ENCODE results near the gene EPPIN. TPM values are rescaled to one million over a fixed set of nuclear protein-coding genes. Genes with fewer than 3 reads are reported as not detected.

The EPPIN gene
- total and polyA plus RNA-seq, 2 donors (not counting 3 experiments of a cell fraction or from before 2014, with no cell fraction given): not detected

- Histone ChIP-seq H2AFZ (ENCODE audit: low read depth, low read length) (no peak overlapping the region), H3K4me2 (ENCODE audit: insufficient read depth, low read length) (no peak overlapping the region), H3K4me3 (replicated peaks in 1 of 3; ENCODE audit: insufficient read depth in 1 of 3, low read depth in 1 of 3, low read length in 3 of 3) (no peak overlapping the region), H3K9me3 (replicated peaks; ENCODE audit: control insufficient read depth, insufficient read depth, low read length) (no peaks in the 10 kb centered on the region), H4K20me1 (replicated peaks; ENCODE audit: control insufficient read depth, extremely low read depth, insufficient read depth, low read length) (no peaks in the 10 kb centered on the region), H3K36me3 (ENCODE audit: control insufficient read depth in 2 of 2, extremely low read depth in 1 of 2, insufficient read depth in 2 of 2, low read length in 2 of 2) (no peaks in the 10 kb centered on the region), H3K27ac (ENCODE audit: insufficient read depth, low read depth, low read length) (no peak overlapping the region), H3K79me2 (ENCODE audit: control insufficient read depth, insufficient read depth, low read length) (no peaks in the 10 kb centered on the region), H3K9me1 (replicated peaks; ENCODE audit: control insufficient read depth, extremely low read depth, insufficient read depth, low read length) (no peaks in the 10 kb centered on the region), H3K9ac (replicated peaks; ENCODE audit: extremely low read depth, insufficient read depth, low read length) (no peak overlapping the region), H3K27me3 (ENCODE audit: control insufficient read depth in 2 of 2, insufficient read depth in 2 of 2, low read length in 2 of 2) (peaks cover 3% of the 10 kb centered on the region in 2 experiments), H3K4me1 (ENCODE audit: control insufficient read depth, extremely low read depth, insufficient read depth, low read length) (no peaks in the 10 kb centered on the region)
- TF ChIP-seq MAX (IDR thresholded peaks at IDR 0.05; ENCODE audit: insufficient read depth, insufficient read length): no peak
- no peak for TF ChIP-seq JUN (IDR thresholded peaks at IDR 0.05; ENCODE audit: borderline replicate concordance, insufficient read depth, insufficient read length, low read depth)
- no peak for TF ChIP-seq MYC (IDR thresholded peaks at IDR 0.05; ENCODE audit: low read depth, low read length)
- TF ChIP-seq POLR2AphosphoS5 (IDR thresholded peaks at IDR 0.05; ENCODE audit: insufficient read depth, low read depth, low read length): no peak
- TF ChIP-seq CTCF (IDR thresholded peaks at IDR 0.05; ENCODE audit: extremely low read depth in 1 of 2, insufficient read depth in 1 of 2, low read depth in 1 of 2, low read length in 2 of 2): no peak
- no peak for TF ChIP-seq POLR2A (IDR thresholded peaks at IDR 0.05; ENCODE audit: low read depth, low read length)
- TF ChIP-seq FOS (IDR thresholded peaks at IDR 0.05; ENCODE audit: borderline replicate concordance, insufficient read depth, low read length): no peak
- TF ChIP-seq GATA2 (IDR thresholded peaks at IDR 0.05; ENCODE audit: insufficient read depth, insufficient read length, low read depth, low read length): no peak
- no peak for TF ChIP-seq EZH2 (IDR thresholded peaks at IDR 0.05; ENCODE audit: borderline replicate concordance, low read depth, low read length, severe bottlenecking)
- DNase-seq (ENCODE audit: low read depth, low spot score) (no peak), FAIRE-seq (no peak)
- dilution Hi-C loops (cut with MboI; ENCODE audit: extremely low pct_ligation_motif_present, low sequenced_read_pairs) (no loop called here), intact Hi-C loops (cut with micrococcal nuclease) (no loop called here)
- no TSS peak for BruUV-seq (replicated peaks)
- POLR2A ChIA-PET: no interaction called here
- CTCF ChIA-PET: interaction anchor here (1.0 kb wide), 1 partner anchor 130 kb away, joined by 3 read pairs; no protein-coding TSS in a partner anchor
These were observed 43.8 kb downstream of the EPPIN start for GRCh38 chr20:45503403-45503802.

Data from endothelial cell of umbilical vein (primary cell).